Urinary bladder (tissue), 4 donors: ENCODE measurements around the gene KLF13. TPM values are rescaled to one million over a fixed set of nuclear protein-coding genes. Genes with fewer than 3 reads are reported as not detected.
"Not testable (repeated sequence)": the region's sequence is repeated elsewhere in the genome, so short reads cannot be mapped to it uniquely, and the experiment has no call there.

Experiments used
- DNase-seq: peaks from one replicate; pipeline ENCODE4 v3.0.0-alpha.2; 2015; ENCODE audit errors: extremely low spot score
- H3K27ac ChIP-seq: one replicate; pipeline ENCODE4 v1.5.1; 2013; ENCODE audit warnings: low read depth, mild to moderate bottlenecking, moderate library complexity
- H3K36me3 ChIP-seq: one replicate; pipeline ENCODE4 v1.6.1; 2013; ENCODE audit warnings: mild to moderate bottlenecking, moderate library complexity; ENCODE audit not compliant: insufficient read depth
- H3K4me1 ChIP-seq: one replicate; pipeline ENCODE4 v1.6.1; 2013; ENCODE audit warnings: mild to moderate bottlenecking, moderate library complexity; ENCODE audit not compliant: insufficient read depth
- H3K4me3 ChIP-seq: one replicate; pipeline ENCODE4 v1.5.1; 2013; ENCODE audit warnings: low read depth, low read length
- WGBS: extraction: QIAGEN DNeasy Blood & Tissue Kit; methylation state at CpG from one replicate; pipeline ENCODE4 v1.1.7; 2013; 5-methylcytosine and 5-hydroxymethylcytosine counted together
- polyA plus RNA-seq: library from polyadenylated mRNA; stranded (reverse); fragments of 200-250 nt; gene quantifications from one replicate; pipeline ENCODE4 v1.2.3, GENCODE V29; 2013
- total RNA-seq: library from RNA; depleted of rRNA; stranded (reverse); fragments of >200 nt; gene quantifications from one replicate; pipeline ENCODE4 v1.2.3, GENCODE V29; 2014
- donor health status: healthy with polysubstance abuse.
- donor health status: healthy.

Gene KLF13
- total and polyA plus RNA-seq, 2 donors = 24.3 to 65.0 TPM

DNA sequence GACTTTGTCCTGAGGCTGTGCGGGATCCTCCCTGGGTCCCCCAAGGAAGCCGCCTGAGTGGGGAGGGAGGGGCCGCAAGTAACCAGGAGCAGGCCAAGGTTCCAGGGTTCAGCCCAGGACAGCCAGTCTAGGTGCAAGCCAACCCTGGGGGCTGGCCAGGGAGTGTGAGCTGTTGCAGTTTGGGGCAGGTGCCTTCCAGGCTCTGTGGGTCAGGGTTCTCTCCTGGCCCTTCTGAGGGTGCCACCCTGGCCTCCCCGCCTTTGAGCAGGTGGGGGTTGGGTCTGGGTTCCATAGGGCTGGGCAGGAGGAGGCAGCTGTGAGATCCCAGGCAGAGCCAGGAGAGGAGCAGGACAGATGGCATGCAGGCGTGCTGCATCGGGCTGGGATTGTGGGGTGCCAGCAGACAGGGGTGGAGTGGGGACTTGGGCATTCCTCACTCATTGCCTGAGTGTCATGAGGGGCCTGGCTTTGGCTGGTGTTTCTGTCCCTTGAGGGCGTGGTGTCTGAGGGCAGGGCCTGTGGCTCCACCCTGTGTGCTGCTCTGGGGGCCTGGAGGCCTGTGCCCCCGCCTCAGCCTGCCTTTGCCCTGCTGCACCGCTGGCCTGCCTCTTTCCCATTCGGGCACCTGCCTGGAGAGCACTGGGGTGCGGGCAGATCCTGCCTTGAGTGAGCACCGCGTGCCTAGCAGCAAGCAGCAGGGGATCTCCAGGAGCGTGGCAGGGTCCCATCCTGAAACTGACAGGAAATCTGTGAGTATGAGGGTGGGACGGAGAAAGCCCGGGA, 18.4 kb downstream of the KLF13 start:
- no peak for DNase-seq
- peak overlapping the region; percentile 3 for H3K4me3 ChIP-seq
- 68% methylated on average over 16 of the region's 16 CpGs for WGBS
- no peak overlapping the region for H3K27ac ChIP-seq
- H3K4me1 ChIP-seq = no peaks in the 10 kb centered on the region
- no peaks in the 10 kb centered on the region for H3K36me3 ChIP-seq

GRCh38 chr15:31345606-31346366, 19.2 kb downstream of the KLF13 start:
- Histone ChIP-seq H3K36me3 (no peaks in the 10 kb centered on the region), H3K4me1 (no peaks in the 10 kb centered on the region), H3K27ac (no peak overlapping the region), H3K4me3 (peak overlapping the region; percentile 3)
- DNase-seq = no peak
- WGBS = 85% methylated on average over 19 of the region's 19 CpGs

DNA sequence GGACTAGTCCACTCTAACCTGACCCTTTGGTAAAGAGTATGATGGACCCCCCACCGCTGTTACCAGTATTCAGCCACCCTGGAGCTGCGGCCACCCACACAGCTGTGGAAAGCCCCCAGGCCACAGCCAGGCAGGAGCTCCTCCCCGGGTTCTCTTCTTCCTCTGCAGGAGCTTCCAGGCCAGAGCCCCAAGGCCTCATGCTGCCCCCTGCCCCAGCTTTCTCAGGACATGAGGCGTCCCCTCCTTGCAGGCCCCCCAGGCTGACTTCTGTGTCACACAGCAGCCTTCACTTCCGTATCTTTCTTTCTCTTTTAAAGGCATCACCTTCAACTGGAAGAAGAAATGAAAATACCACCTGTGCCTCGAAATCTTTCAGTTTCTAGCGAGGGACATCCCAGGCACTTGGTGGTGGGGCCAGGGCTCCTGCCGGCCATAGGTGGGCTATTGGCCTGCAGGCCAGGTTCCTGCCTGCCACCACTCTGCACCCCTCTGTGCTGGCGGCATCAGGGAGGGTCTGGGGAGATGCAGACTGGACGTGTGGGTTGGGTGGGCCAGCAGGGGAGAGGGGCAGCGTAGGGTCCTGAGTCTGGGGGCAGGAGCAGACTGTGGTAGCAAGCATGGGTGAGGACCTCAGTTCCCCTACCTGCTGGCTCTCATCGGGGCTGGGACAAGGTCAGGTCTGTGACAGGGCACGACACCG, 19.9 kb downstream of the KLF13 start:
- Histone ChIP-seq H3K4me3 (no peak overlapping the region), H3K27ac (no peak overlapping the region), H3K36me3 (no peaks in the 10 kb centered on the region), H3K4me1 (no peaks in the 10 kb centered on the region)
- WGBS = 85% methylated on average over 14 of the region's 14 CpGs
- no peak for DNase-seq

- WGBS = 87% methylated on average over 14 of the region's 14 CpGs
- no peak for DNase-seq
- Histone ChIP-seq H3K4me1 (peaks cover 2% of the 10 kb centered on the region), H3K4me3 (no peak overlapping the region), H3K36me3 (no peaks in the 10 kb centered on the region), H3K27ac (no peak overlapping the region)
Observed at GRCh38 chr15:31347067-31347975, 20.7 kb downstream of the KLF13 start.

GRCh38 chr15:31347981-31348803, 21.6 kb downstream of the KLF13 start:
- Histone ChIP-seq H3K4me1 (peaks cover 2% of the 10 kb centered on the region), H3K36me3 (no peaks in the 10 kb centered on the region), H3K4me3 (no peak overlapping the region), H3K27ac (no peak overlapping the region)
- WGBS = 92% methylated on average over 19 of the region's 19 CpGs
- DNase-seq = no peak

DNA sequence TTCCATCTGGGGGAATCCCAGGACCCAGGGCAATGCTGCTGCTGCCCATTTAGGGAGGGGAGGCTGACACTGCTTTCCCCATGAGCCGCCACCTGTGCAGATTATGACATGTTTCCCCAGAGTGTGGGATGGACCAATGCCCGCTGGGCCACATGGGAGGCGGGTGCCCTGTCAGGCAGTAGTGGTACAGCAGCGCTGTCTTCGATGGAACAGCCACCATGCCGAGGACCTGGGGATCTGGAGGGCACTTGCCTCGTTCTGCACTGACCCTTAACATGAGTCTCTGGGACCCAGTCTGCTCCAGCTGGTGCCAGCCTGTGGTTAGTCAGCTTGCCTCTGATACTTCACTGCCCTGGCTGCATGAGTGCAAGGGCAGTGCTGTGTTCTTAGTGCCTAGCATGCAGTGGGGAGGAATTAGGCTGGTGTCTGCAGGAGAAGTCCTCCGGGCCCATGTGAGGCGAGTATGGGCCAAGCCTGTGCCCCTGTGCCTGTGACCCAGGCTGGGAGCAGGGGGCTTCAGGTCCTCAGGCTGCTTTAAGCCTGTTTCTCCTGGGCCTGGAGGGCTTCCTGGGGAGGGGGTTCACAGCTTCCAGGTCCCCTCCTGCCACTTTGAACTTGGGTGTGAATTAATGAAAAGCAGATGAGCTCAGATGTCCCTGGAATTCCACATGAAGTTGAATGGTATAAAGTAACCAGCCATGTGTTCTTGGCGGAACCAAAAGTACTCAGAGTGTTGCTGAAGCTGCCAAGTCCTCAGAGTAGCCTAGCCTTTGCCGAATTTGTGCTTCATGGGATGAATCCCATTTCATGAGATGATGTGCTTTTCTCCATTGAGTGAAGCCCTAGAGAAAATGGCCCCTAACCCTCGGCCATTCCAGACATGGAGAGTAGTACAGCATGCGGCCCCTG, 22.9 kb downstream of the KLF13 start:
- 92% methylated on average over 13 of the region's 13 CpGs for WGBS
- no peak overlapping the region for H3K4me3 ChIP-seq
- H3K36me3 ChIP-seq = no peaks in the 10 kb centered on the region
- H3K4me1 ChIP-seq = peaks cover 2% of the 10 kb centered on the region
- H3K27ac ChIP-seq = no peak overlapping the region
- DNase-seq = no peak

DNA sequence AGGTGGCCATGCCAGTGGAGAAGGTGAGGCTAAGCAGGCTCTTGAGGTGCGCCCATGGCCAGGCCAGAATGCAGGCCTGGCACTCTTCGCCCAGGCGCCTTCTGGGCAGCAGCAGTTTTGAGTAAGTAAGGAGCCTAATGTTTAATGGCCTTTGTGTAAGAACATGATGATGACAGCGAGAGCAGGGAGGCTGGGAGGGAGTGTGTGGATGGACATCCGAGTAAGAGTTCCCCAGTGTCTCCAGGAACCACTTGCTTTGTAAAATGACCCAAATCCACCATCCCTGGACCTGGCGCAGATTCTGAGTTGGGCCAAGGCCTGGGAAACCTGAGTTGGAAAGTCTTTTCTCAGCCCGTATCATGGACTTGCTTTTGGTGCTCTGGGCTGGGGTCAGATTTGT, 24.1 kb downstream of the KLF13 start:
- Histone ChIP-seq H3K4me1 (peaks cover 2% of the 10 kb centered on the region), H3K27ac (no peak overlapping the region), H3K36me3 (no peaks in the 10 kb centered on the region), H3K4me3 (no peak overlapping the region)
- WGBS = 96% methylated on average over 7 of the region's 7 CpGs
- DNase-seq = no peak

DNA sequence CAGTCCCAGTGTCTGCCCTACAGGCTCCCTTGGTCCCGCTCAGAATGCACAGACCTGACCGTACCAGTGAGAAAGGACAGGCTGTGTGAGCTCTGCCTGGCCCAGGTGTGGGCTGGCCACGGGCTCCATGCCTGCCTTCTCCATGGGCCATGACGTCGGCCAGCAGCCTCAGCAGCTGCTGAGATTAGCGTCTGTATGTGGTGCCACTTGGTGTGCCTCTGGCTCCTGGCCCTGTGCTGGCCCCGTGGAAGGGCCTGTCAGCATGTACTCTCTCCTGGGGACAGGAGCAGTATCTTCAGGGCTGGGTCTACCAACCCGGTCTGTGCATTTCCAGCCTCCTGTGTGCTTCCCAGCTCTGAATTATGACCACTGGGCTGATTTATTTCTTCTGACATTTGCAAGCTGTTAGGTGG, 25.7 kb downstream of the KLF13 start:
- H3K4me1 ChIP-seq = peaks cover 2% of the 10 kb centered on the region
- H3K36me3 ChIP-seq = no peaks in the 10 kb centered on the region
- WGBS = 31% methylated on average over 8 of the region's 8 CpGs
- no peak overlapping the region for H3K4me3 ChIP-seq
- H3K27ac ChIP-seq = no peak overlapping the region
- no peak for DNase-seq

DNA sequence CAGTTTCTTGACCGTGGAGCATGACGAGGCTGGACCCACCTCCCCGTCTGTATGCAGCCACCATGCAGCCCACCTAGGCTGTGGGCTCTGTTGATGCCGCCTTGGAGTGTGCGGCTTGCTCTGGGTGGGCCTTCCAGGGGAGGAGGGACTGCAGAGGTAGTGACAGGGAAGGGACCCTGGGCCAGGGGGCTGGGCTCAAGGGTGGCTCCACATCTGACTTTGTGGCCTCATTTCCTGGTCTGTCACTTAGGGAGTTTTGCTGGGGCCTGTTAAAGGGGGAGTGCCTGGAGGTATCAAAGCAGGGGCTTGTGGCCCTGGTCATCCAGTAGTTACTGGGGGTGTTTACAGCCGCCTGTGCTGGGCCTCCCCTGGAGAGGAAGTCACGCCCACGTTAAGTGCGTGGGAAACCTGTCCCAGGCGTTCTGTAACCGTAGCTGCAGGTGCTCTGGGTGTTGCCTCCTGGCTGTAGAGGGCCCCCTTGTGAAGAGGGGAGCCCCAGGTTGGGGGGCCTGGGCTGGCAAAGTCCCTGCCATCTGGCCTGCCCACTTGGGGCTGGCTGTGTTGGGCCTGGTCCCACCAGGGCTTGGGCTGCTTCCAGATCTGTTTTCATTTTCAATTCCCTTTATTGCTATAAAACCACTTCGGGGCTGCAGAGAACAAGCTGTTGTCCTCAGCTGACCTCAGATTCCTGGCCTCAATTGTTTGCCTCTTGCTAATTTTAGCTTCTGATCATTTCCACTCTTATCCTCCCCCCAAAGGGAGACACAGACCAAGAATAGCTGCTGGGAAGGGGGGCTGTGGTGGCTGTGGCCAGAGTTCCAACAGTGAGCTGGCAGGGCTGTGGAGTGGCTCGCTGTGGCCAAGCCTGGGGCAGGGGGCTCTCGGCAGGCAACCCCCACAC, 26.5 kb downstream of the KLF13 start:
- no peak for DNase-seq
- Histone ChIP-seq H3K4me3 (no peak overlapping the region), H3K27ac (peak overlapping the region; percentile 26), H3K4me1 (peaks cover 2% of the 10 kb centered on the region), H3K36me3 (no peaks in the 10 kb centered on the region)
- 23% methylated on average over 14 of the region's 14 CpGs for WGBS

DNA sequence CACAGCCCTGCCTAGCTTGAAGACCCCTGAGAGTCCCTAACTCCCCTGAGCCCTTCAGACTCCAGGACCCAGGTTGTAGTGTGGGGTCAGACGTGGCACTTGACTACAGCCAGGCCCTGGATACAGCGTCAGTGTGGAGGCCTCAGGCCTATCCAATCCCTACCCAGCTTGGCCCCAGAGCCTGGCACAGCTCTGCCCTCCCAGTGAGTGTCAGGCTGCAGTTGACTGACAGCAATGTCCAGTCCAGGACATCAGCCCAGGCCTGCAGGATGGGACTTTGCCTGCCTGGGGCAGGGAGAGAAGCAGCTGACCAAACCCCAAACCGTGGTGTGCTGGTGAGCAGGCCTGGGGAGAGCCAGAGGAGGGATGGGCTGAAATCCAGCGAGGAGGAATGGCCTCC, 27.3 kb downstream of the KLF13 start:
- H3K4me1 ChIP-seq = peaks cover 2% of the 10 kb centered on the region
- 38% methylated on average over 4 of the region's 4 CpGs for WGBS
- H3K27ac ChIP-seq = peak overlapping the region; percentile 69
- DNase-seq = no peak
- no peak overlapping the region for H3K4me3 ChIP-seq
- no peaks in the 10 kb centered on the region for H3K36me3 ChIP-seq

DNA sequence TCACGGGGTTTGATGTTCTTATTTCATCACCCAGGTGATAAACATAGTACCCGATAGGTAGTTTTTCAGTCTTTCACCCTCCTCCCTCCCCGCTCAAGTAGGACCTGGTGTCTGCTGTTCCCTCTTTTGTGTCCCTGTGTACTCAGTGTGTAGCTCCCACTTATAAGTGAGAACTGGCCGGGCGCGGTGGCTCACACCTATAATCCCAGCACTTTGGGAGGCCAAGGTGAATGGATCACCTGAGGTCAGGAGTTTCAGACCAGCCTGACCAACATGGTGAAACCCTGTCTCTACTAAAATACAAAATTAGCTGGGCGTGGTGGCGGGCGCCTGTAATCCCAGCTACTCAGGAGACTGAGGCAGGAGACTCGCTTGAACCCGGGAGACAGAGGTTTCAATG, 29.5 kb downstream of the KLF13 start:
- H3K4me3 ChIP-seq, DNase-seq, H3K27ac ChIP-seq, H3K36me3 ChIP-seq, H3K4me1 ChIP-seq: not testable (repeated sequence)
- WGBS = 96% methylated on average over 11 of the region's 11 CpGs
